ENCODE measurements around the gene FSHR. TPM values are rescaled to one million over a fixed set of nuclear protein-coding genes. Genes with fewer than 3 reads are reported as not detected.

Gene FSHR
- total RNA-seq, 1 experiment from 2014 or later = not detected

GRCh38 chr2:49050265-49050664, 104.0 kb downstream of the FSHR start:
- Histone ChIP-seq H3K9me3 (no peaks in the 10 kb centered on the region), H3K27me3 (no peaks in the 10 kb centered on the region), H3K4me3 (no peak overlapping the region), H3K36me3 (no peaks in the 10 kb centered on the region)
- no peak for DNase-seq

DNA sequence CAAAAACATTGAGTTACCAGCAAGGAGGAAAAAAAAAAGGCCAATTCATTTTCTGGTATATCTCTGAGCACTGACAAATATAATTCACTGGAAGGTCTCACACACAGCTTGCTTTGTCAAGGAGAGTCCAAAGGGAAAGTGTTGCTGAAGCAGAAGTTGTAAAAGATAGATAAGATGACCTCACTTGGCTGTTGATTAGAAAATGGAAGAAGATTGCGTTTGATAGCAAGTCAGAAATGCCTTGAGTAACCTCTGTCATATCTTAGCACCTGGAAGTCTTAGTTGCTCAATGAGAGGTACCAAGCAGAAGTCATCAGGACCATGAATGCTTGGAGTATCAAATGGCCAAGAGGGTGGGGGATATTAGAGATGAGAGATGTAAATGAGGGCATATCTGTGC, 105.2 kb downstream of the FSHR start:
- Histone ChIP-seq H3K27me3 (no peaks in the 10 kb centered on the region), H3K9me3 (no peaks in the 10 kb centered on the region), H3K36me3 (no peaks in the 10 kb centered on the region), H3K4me3 (no peak overlapping the region)
- no peak for DNase-seq

DNA sequence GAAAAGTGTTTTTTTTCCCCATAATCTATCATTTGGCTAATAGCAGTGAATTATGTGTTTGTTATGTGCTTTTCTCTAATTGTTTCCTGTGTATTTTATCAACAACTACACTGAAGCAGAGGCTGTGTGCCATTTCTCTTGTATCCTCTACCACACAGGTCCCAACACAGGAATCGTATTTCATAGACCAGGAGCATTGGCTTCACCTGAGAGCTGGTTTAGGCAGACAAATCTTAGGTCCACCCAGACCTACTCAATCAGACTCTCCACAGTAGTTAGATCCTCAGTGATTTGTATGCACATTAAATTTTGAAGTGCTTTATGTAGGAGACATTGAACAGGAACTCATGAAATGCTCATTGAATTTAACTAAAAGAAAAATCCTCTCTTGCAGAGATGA, 109.2 kb downstream of the FSHR start:
- Histone ChIP-seq H3K9me3 (no peaks in the 10 kb centered on the region), H3K36me3 (no peaks in the 10 kb centered on the region), H3K27me3 (no peaks in the 10 kb centered on the region), H3K4me3 (no peak overlapping the region)
- no peak for DNase-seq

- no peak for DNase-seq
- Histone ChIP-seq H3K36me3 (no peaks in the 10 kb centered on the region), H3K9me3 (no peaks in the 10 kb centered on the region), H3K27me3 (no peaks in the 10 kb centered on the region), H3K4me3 (no peak overlapping the region)
These were observed 109.8 kb downstream of the FSHR start for GRCh38 chr2:49044350-49045079.

DNA sequence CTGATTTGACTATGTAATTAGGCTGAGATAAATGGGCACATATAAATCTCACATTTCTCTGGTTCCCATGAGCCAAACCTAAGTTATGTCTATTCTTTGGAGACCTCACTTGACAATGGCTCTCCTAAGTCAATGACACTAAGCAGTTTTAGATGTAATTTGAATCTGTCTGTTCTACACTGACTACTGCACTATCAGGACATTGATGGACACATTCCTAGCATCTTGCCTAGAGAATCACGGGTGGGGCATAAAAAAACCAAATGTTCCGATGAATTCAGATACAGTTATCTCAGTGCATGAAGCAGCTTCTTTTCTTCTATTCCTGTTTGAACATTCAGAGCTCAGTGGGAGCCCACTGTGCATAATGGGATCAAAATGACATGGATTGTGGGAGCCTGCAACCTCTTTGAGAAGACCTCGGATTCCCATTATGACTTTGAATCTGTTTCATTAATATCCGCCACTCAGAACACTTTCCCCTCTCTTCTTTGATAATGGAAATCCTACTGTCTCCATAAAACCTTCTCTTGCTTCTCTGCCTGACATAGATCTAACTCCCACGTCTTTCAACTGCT, 110.8 kb downstream of the FSHR start:
- no peak for DNase-seq
- Histone ChIP-seq H3K4me3 (no peak overlapping the region), H3K36me3 (no peaks in the 10 kb centered on the region), H3K9me3 (no peaks in the 10 kb centered on the region), H3K27me3 (no peaks in the 10 kb centered on the region)

GRCh38 chr2:49042488-49042887, 111.8 kb downstream of the FSHR start:
- DNase-seq = no peak
- H3K36me3 ChIP-seq = no peaks in the 10 kb centered on the region

GRCh38 chr2:49041061-49041460, 113.3 kb downstream of the FSHR start:
- Histone ChIP-seq H3K4me3 (no peak overlapping the region), H3K9me3 (no peaks in the 10 kb centered on the region), H3K36me3 (no peaks in the 10 kb centered on the region), H3K27me3 (no peaks in the 10 kb centered on the region)
- no peak for DNase-seq

More at GRCh38 chr2:49042488-49042887, 111.8 kb downstream of the FSHR start:
- Histone ChIP-seq H3K4me3 (no peak overlapping the region), H3K27me3 (no peaks in the 10 kb centered on the region), H3K9me3 (no peaks in the 10 kb centered on the region)

GRCh38 chr2:49037197-49037596, 117.1 kb downstream of the FSHR start:
- Histone ChIP-seq H3K4me3 (no peak overlapping the region), H3K27me3 (no peaks in the 10 kb centered on the region), H3K36me3 (no peaks in the 10 kb centered on the region), H3K9me3 (no peaks in the 10 kb centered on the region)
- DNase-seq = no peak

- no peaks in the 10 kb centered on the region for H3K9me3 ChIP-seq
- DNase-seq = no peak
- no peak overlapping the region for H3K4me3 ChIP-seq
- no peaks in the 10 kb centered on the region for H3K36me3 ChIP-seq
- no peaks in the 10 kb centered on the region for H3K27me3 ChIP-seq
These were observed 118.8 kb downstream of the FSHR start for GRCh38 chr2:49035481-49035880.

DNA sequence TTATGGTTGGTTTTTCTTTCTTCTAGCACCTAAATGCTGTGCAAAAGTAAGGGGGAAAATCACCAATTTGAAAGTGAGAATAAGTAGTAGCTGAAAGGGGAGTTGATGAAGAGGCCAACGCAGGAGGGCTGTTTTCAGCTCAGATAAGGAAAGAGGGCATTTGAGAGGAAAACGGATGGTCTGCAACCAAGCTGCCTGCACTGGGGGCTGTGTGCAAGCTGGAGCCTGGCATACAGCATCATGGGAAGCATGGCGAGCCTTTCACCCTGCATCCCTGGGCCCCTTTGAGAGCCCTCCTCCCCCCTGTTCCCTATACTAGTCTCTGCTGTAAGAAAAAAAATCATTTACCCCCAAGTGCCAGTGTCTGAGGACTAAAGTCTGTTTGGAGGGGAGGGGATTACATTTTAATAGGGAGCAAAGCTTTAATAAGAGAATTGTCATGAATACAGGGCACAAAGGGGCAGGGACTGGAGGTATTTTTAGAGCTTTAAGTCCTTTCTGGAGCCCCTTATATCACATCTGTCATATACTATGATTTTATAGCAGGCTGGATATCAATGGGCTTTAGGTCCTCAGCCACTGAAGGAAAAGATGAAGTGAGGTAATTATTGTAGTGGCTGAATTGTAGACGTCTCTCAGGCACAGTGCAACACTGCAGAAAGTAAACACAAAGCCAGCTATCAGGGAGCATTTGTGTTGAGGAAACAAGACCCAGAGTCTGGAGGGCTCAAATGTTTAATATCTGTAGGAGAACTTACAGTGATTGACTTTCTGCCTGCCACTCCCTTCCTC, 120.7 kb downstream of the FSHR start:
- no peaks in the 10 kb centered on the region for H3K36me3 ChIP-seq

DNA sequence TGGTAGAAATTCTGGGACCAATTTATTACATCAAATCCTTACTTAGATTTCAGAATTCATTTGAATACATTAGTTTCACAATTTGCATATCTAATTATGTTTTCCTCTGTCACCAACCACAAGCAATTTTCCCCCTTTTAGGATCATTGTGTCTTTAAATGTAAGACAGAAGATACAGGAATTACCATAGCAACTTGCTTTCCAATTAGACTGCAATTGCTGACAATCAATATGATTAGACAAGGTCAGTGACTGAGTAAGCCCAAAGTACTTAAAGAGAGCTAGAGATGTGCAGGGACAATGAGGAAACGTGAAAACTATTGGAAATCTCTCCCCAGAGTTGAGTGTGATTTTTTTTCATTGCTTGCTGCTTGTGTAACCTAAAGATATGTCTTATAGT, 121.4 kb downstream of the FSHR start:
- Histone ChIP-seq H3K36me3 (no peaks in the 10 kb centered on the region), H3K4me3 (no peak overlapping the region), H3K27me3 (no peaks in the 10 kb centered on the region), H3K9me3 (no peaks in the 10 kb centered on the region)
- no peak for DNase-seq

More for the DNA sequence above, 120.7 kb downstream of the FSHR start:
- no peaks in the 10 kb centered on the region for H3K27me3 ChIP-seq
- no peak overlapping the region for H3K4me3 ChIP-seq
- H3K9me3 ChIP-seq = no peaks in the 10 kb centered on the region
- no peak for DNase-seq

DNA sequence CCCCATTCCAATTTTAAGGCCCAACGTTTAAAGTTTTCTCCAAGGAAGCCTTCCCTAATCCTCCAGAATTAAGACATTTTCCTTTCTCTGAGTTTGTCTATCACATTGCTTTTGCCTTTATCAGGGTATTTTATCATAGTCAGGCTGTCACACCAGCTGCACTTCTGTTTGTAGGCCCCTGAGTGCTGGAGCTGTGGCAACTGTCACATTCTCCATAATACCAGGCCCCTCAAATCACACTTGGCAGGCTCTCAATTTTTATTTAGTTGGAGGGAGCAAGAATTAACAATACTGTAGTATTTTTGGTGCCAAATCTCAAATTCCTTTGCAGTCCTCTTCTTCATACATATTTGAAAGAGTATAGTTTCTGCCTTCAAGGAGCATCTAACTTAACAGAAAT, 122.2 kb downstream of the FSHR start:
- Histone ChIP-seq H3K36me3 (no peaks in the 10 kb centered on the region), H3K4me3 (no peak overlapping the region), H3K9me3 (no peaks in the 10 kb centered on the region), H3K27me3 (no peaks in the 10 kb centered on the region)
- DNase-seq = no peak

GRCh38 chr2:49029406-49029805, 124.9 kb downstream of the FSHR start:
- Histone ChIP-seq H3K36me3 (no peaks in the 10 kb centered on the region), H3K27me3 (no peaks in the 10 kb centered on the region), H3K4me3 (no peak overlapping the region), H3K9me3 (no peaks in the 10 kb centered on the region)
- DNase-seq = no peak

DNA sequence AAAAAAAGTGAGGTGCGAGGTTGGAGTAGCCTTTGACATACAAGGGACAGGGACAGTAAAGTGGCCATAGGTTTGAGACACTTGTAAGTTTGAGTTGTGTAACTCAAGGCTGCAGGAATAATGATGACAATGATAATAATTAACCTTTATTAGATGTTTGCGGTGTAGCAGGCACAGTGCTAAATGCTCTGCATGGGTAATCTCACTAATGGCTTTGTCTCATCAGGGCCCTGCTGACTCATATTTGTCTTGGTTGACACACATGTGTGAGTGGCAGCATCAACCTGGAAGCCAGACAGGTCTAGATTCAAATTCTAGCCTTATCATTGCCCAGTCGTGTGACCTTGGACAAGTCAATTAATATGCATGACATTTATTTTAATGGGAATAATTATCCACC, 126.2 kb downstream of the FSHR start:
- Histone ChIP-seq H3K27me3 (no peaks in the 10 kb centered on the region), H3K9me3 (no peaks in the 10 kb centered on the region), H3K36me3 (no peaks in the 10 kb centered on the region), H3K4me3 (no peak overlapping the region)
- DNase-seq = no peak

GRCh38 chr2:49026706-49027105, 127.6 kb downstream of the FSHR start:
- H3K4me3 ChIP-seq = no peak overlapping the region
- H3K9me3 ChIP-seq = no peaks in the 10 kb centered on the region
- DNase-seq = no peak

GRCh38 chr2:49021271-49021670, 133.0 kb downstream of the FSHR start:
- no peak for DNase-seq
- H3K36me3 ChIP-seq = no peaks in the 10 kb centered on the region
- H3K27me3 ChIP-seq = no peaks in the 10 kb centered on the region
- H3K4me3 ChIP-seq = no peak overlapping the region
- no peaks in the 10 kb centered on the region for H3K9me3 ChIP-seq

More at GRCh38 chr2:49026706-49027105, 127.6 kb downstream of the FSHR start:
- Histone ChIP-seq H3K36me3 (no peaks in the 10 kb centered on the region), H3K27me3 (no peaks in the 10 kb centered on the region)

- H3K36me3 ChIP-seq = no peaks in the 10 kb centered on the region
- H3K27me3 ChIP-seq = no peaks in the 10 kb centered on the region
- no peak overlapping the region for H3K4me3 ChIP-seq
- H3K9me3 ChIP-seq = no peaks in the 10 kb centered on the region
- no peak for DNase-seq
These were observed 149.1 kb downstream of the FSHR start for GRCh38 chr2:49005261-49005660.
